Liver (tissue), 9 donors: ENCODE results near the gene CNTLN. TPM values are rescaled to one million over a fixed set of nuclear protein-coding genes. Genes with fewer than 3 reads are reported as not detected.

Source experiments
- DNase-seq: peaks from one replicate; pipeline ENCODE4 v3.0.0-alpha.2; 2017; ENCODE audit warnings: low spot score
- H3K27ac ChIP-seq, 2 donors: one replicate each; pipeline ENCODE4 v1.7.0; 2013; ENCODE audit warnings: inconsistent platforms in 2 of 2, low read length in 2 of 2, control low read depth in 1 of 2, low read depth in 1 of 2, mild to moderate bottlenecking in 1 of 2
- H3K27me3 ChIP-seq, 4 donors: one replicate each; pipeline versions ENCODE4 v1.6.1 to v1.7.0; 2013; ENCODE audit warnings: low read length in 3 of 4, inconsistent platforms in 1 of 4, mild to moderate bottlenecking in 1 of 4, moderate library complexity in 1 of 4; ENCODE audit not compliant: control insufficient read depth in 4 of 4, insufficient read depth in 4 of 4
- H3K36me3 ChIP-seq, 4 donors: one replicate each; pipeline versions ENCODE4 v1.6.1 to v1.7.0; 2013; ENCODE audit warnings: low read length in 3 of 4, mild to moderate bottlenecking in 3 of 4, low read depth in 1 of 4, moderate library complexity in 1 of 4; ENCODE audit not compliant: control insufficient read depth in 4 of 4, insufficient read depth in 3 of 4
- H3K4me1 ChIP-seq, 4 donors: one replicate each; pipeline versions ENCODE4 v1.6.1 to v1.7.0; 2013; ENCODE audit warnings: low read length in 3 of 4, mild to moderate bottlenecking in 3 of 4, moderate library complexity in 1 of 4; ENCODE audit not compliant: control insufficient read depth in 4 of 4, insufficient read depth in 4 of 4
- H3K4me3 ChIP-seq, 3 donors: one replicate each; pipeline versions ENCODE4 v1.6.1 to v1.7.0; 2013; ENCODE audit warnings: low read length in 3 of 3, control low read depth in 1 of 3, low read depth in 1 of 3, mild to moderate bottlenecking in 1 of 3
- H3K9ac ChIP-seq, 2 donors: one replicate each; pipeline ENCODE4 v1.7.0; 2013; ENCODE audit warnings: low read length in 2 of 2, mild to moderate bottlenecking in 2 of 2, moderate library complexity in 2 of 2, control low read depth in 1 of 2, low read depth in 1 of 2
- H3K9me3 ChIP-seq, 4 donors: one replicate each; pipeline versions ENCODE4 v1.6.1 to v1.7.0; 2013; ENCODE audit warnings: low read length in 3 of 4; ENCODE audit not compliant: control insufficient read depth in 4 of 4
- CTCF ChIP-seq: fragments of 150-350 bp; IDR thresholded peaks from 2 replicates; pipeline ENCODE4 v1.5.1; 2017; ENCODE audit warnings: improper control_type of control experiment, low read depth, low read length; ENCODE audit not compliant: missing input control
- EGR1 ChIP-seq, 2 donors: IDR thresholded peaks; 2 replicates each; pipeline ENCODE4 v1.6.1; 2016 to 2018; ENCODE audit warnings: antibody characterized with exemption in 2 of 2, low read depth in 2 of 2
- FOXA1 ChIP-seq: IDR thresholded peaks from 2 replicates; pipeline ENCODE4 v1.6.1; 2016; ENCODE audit warnings: antibody characterized with exemption
- FOXA2 ChIP-seq: IDR thresholded peaks from 2 replicates; pipeline ENCODE4 v1.6.1; 2016; ENCODE audit warnings: antibody characterized with exemption
- GABPA ChIP-seq, 2 donors: IDR thresholded peaks in 1 of 2; conservative IDR thresholded peaks in 1 of 2; 2 replicates each; pipeline ENCODE4 v1.6.1; 2016; ENCODE audit warnings: antibody characterized with exemption in 2 of 2, mild to moderate bottlenecking in 1 of 2, moderate library complexity in 1 of 2
- HNF4A ChIP-seq, 2 donors: conservative IDR thresholded peaks; 2 replicates each; pipeline ENCODE4 v1.6.1; 2016; ENCODE audit warnings: antibody characterized with exemption in 2 of 2, mild to moderate bottlenecking in 2 of 2
- HNF4G ChIP-seq: IDR thresholded peaks from 2 replicates; pipeline ENCODE4 v1.6.1; 2016; ENCODE audit warnings: antibody characterized with exemption
- JUND ChIP-seq, 2 donors: IDR thresholded peaks; 2 replicates each; pipeline ENCODE4 v1.6.1; 2016; ENCODE audit warnings: antibody characterized with exemption in 2 of 2
- NR2F2 ChIP-seq: IDR thresholded peaks from 2 replicates; pipeline ENCODE4 v1.6.1; 2016; ENCODE audit warnings: antibody characterized with exemption
- RAD21 ChIP-seq, 2 donors: IDR thresholded peaks; 2 replicates each; pipeline ENCODE4 v1.6.1; 2016; ENCODE audit warnings: antibody characterized with exemption in 2 of 2, mild to moderate bottlenecking in 2 of 2
- SP1 ChIP-seq: IDR thresholded peaks from 2 replicates; pipeline ENCODE4 v1.6.1; 2018; ENCODE audit warnings: antibody characterized with exemption, mild to moderate bottlenecking
- TAF1 ChIP-seq: conservative IDR thresholded peaks from 2 replicates; pipeline ENCODE4 v1.6.1; 2016; ENCODE audit warnings: antibody characterized with exemption, mild to moderate bottlenecking
- YY1 ChIP-seq: IDR thresholded peaks from 2 replicates; pipeline ENCODE4 v1.6.1; 2016; ENCODE audit warnings: antibody characterized with exemption, mild to moderate bottlenecking
- WGBS: extraction: QIAGEN DNeasy Blood & Tissue Kit; methylation state at CpG from one replicate; pipeline ENCODE4 v1.1.7; 2013; 5-methylcytosine and 5-hydroxymethylcytosine counted together
- polyA plus RNA-seq, 2 donors: library from polyadenylated mRNA; stranded (reverse) in 1 of 2; unstranded in 1 of 2; fragments of 200-250 nt in 1 of 2; fragments of >200 nt in 1 of 2; fragmentation: Nextera tagmentation in 1 of 2; extraction: Ambion mirVana in 1 of 2; gene quantifications; one replicate each; pipeline versions ENCODE4 v1.2.1 to v1.2.3, GENCODE V29; 2013 to 2015
- total RNA-seq, 2 donors: library from RNA; depleted of rRNA; stranded (reverse); fragments of >200 nt; gene quantifications; one replicate each; pipeline ENCODE4 v1.2.3, GENCODE V29; 2014
- TF ChIP-seq, protein P1 (sequence below): IDR thresholded peaks from 2 replicates; pipeline ENCODE4 v1.6.1; 2016; ENCODE audit warnings: antibody characterized with exemption
- TF ChIP-seq, protein P2 (sequence below): IDR thresholded peaks from 2 replicates; pipeline ENCODE4 v1.6.1; 2016; ENCODE audit warnings: antibody characterized with exemption
- TF ChIP-seq, protein P3 (sequence below): IDR thresholded peaks from 2 replicates; pipeline ENCODE4 v1.6.1; 2016; ENCODE audit warnings: antibody characterized with exemption, mild to moderate bottlenecking
- TF ChIP-seq, protein P4 (sequence below): IDR thresholded peaks from 2 replicates; pipeline ENCODE4 v1.6.1; 2016; ENCODE audit warnings: antibody characterized with exemption
- donor health status: healthy.
- donor health status: healthy.
- donor health status: healthy.
- donor health status: healthy.
- donor health status: healthy.

The CNTLN gene
- total and polyA plus RNA-seq, 4 donors: 2.8 to 31.4 (median 11.0) TPM

GRCh38 chr9:17532461-17532860, 397.6 kb downstream of the CNTLN start (continued):
- TF ChIP-seq EGR1 (IDR thresholded peaks at IDR 0.05; ENCODE audit: low read depth in 2 of 2) (no peak), HNF4G (no peak), YY1 (no peak)
- TF ChIP-seq, protein P1, sequence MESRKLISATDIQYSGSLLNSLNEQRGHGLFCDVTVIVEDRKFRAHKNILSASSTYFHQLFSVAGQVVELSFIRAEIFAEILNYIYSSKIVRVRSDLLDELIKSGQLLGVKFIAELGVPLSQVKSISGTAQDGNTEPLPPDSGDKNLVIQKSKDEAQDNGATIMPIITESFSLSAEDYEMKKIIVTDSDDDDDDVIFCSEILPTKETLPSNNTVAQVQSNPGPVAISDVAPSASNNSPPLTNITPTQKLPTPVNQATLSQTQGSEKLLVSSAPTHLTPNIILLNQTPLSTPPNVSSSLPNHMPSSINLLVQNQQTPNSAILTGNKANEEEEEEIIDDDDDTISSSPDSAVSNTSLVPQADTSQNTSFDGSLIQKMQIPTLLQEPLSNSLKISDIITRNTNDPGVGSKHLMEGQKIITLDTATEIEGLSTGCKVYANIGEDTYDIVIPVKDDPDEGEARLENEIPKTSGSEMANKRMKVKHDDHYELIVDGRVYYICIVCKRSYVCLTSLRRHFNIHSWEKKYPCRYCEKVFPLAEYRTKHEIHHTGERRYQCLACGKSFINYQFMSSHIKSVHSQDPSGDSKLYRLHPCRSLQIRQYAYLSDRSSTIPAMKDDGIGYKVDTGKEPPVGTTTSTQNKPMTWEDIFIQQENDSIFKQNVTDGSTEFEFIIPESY: no peak
- TF ChIP-seq, protein P2, sequence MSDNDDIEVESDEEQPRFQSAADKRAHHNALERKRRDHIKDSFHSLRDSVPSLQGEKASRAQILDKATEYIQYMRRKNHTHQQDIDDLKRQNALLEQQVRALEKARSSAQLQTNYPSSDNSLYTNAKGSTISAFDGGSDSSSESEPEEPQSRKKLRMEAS: no peak

GRCh38 chr9:17535176-17535575, 400.3 kb downstream of the CNTLN start:
- no peaks in the 10 kb centered on the region for H3K9me3 ChIP-seq
- H3K36me3 ChIP-seq: no peaks in the 10 kb centered on the region
- no peak overlapping the region for H3K4me3 ChIP-seq
- 88% methylated on average over 3 of the region's 3 CpGs for WGBS
- H3K4me1 ChIP-seq: peaks cover 0 to 3% (median 1%) of the 10 kb centered on the region in 4 donors
- H3K9ac ChIP-seq: no peak overlapping the region
- no peak for TF ChIP-seq SP1
- TF ChIP-seq NR2F2: no peak
- TF ChIP-seq, protein P3, sequence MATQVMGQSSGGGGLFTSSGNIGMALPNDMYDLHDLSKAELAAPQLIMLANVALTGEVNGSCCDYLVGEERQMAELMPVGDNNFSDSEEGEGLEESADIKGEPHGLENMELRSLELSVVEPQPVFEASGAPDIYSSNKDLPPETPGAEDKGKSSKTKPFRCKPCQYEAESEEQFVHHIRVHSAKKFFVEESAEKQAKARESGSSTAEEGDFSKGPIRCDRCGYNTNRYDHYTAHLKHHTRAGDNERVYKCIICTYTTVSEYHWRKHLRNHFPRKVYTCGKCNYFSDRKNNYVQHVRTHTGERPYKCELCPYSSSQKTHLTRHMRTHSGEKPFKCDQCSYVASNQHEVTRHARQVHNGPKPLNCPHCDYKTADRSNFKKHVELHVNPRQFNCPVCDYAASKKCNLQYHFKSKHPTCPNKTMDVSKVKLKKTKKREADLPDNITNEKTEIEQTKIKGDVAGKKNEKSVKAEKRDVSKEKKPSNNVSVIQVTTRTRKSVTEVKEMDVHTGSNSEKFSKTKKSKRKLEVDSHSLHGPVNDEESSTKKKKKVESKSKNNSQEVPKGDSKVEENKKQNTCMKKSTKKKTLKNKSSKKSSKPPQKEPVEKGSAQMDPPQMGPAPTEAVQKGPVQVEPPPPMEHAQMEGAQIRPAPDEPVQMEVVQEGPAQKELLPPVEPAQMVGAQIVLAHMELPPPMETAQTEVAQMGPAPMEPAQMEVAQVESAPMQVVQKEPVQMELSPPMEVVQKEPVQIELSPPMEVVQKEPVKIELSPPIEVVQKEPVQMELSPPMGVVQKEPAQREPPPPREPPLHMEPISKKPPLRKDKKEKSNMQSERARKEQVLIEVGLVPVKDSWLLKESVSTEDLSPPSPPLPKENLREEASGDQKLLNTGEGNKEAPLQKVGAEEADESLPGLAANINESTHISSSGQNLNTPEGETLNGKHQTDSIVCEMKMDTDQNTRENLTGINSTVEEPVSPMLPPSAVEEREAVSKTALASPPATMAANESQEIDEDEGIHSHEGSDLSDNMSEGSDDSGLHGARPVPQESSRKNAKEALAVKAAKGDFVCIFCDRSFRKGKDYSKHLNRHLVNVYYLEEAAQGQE: no peak
- TF ChIP-seq, protein P4, sequence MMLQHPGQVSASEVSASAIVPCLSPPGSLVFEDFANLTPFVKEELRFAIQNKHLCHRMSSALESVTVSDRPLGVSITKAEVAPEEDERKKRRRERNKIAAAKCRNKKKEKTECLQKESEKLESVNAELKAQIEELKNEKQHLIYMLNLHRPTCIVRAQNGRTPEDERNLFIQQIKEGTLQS: no peak
- no peak for TF ChIP-seq FOXA2
- no peak for TF ChIP-seq HNF4A (conservative IDR thresholded peaks at IDR 0.05)
- no peak for TF ChIP-seq TAF1
- TF ChIP-seq GABPA (IDR thresholded peaks at IDR 0.05 in 1 of 2, conservative IDR thresholded peaks at IDR 0.05 in 1 of 2): no peak
- no peak for TF ChIP-seq FOXA1
- TF ChIP-seq EGR1 (IDR thresholded peaks at IDR 0.05; ENCODE audit: low read depth in 2 of 2): no peak
- no peak for TF ChIP-seq RAD21 (IDR thresholded peaks at IDR 0.05)
- TF ChIP-seq, protein P2: no peak
- no peak for TF ChIP-seq JUND (IDR thresholded peaks at IDR 0.05)
- TF ChIP-seq YY1: no peak
- no peak for TF ChIP-seq HNF4G
- TF ChIP-seq, protein P1: no peak
- no peak for TF ChIP-seq CTCF
- H3K27ac ChIP-seq: no peak overlapping the region
- no peaks in the 10 kb centered on the region for H3K27me3 ChIP-seq
- no peak for DNase-seq
